Daoy (cell line): ENCODE data around the gene EXOSC10. TPM values are rescaled to one million over a fixed set of nuclear protein-coding genes. Genes with fewer than 3 reads are reported as not detected.

Experiments used
- total RNA-seq: library from RNA; depleted of rRNA; stranded (reverse); fragments of >200 nt; shearing (Covaris generic); gene quantifications from 2 replicates; pipeline ENCODE4 v1.2.3, GENCODE V29; 2014; rRNA removed

Gene EXOSC10
- total RNA-seq, 1 experiment from 2014 or later, result 69.1 TPM

Other genes with a start within 250 kb of the EXOSC10 start
- gene TARDBP, start 87.2 kb downstream of the EXOSC10 start, total RNA-seq, result 102 and 107 TPM in 2 replicates
- gene MASP2, start 52.6 kb downstream of the EXOSC10 start, total RNA-seq, result not detected in 2 replicates
- 26.6 and 40.4 TPM in 2 replicates for gene SRM, start 39.9 kb downstream of the EXOSC10 start, total RNA-seq
- gene ANGPTL7, start 89.5 kb upstream of the EXOSC10 start, total RNA-seq, result not detected in 2 replicates
- gene MTOR, start 162.7 kb upstream of the EXOSC10 start, total RNA-seq, result 34.8 and 42.5 TPM in 2 replicates
- gene UBIAD1, start 173.3 kb upstream of the EXOSC10 start, total RNA-seq, result 13.8 and 15.3 TPM in 2 replicates